Caco-2 (cell line): ENCODE measurements around the gene NFKB1. TPM values are rescaled to one million over a fixed set of nuclear protein-coding genes. Genes with fewer than 3 reads are reported as not detected.

Experiments
- BruUV-seq: library from RNA; stranded (reverse); fragments of 400-500 nt; replicated peaks from 2 replicates; lab custom pipeline; 2021; lab: Mats Ljungman, UMichigan
- CTCF ChIA-PET: fragments of 300-600 bp; sonication (Branson Sonifier 250); formaldehyde crosslinking; loops from one replicate; lab custom pipeline; 2022; ENCODE audit warnings: antibody characterized with exemption; lab: Charles Lee
- POLR2A ChIA-PET: fragments of 300-600 bp; sonication (Branson Sonifier 250); formaldehyde crosslinking; loops from one replicate; lab custom pipeline; 2022; ENCODE audit warnings: antibody characterized with exemption; lab: Charles Lee
- DNase-seq, 2 experiments: peaks; one replicate each; pipeline versions ENCODE4 v3.0.0 to v3.0.0-alpha.2; 2020 to 2022
- H3K27me3 ChIP-seq: replicated peaks from 2 replicates; pipeline ENCODE4 v1.6.0; 2011; ENCODE audit warnings: low read length; ENCODE audit not compliant: control insufficient read depth, insufficient read depth
- H3K36me3 ChIP-seq: 2 replicates; pipeline ENCODE4 v1.5.1; 2011; ENCODE audit warnings: low read length; ENCODE audit not compliant: control insufficient read depth, insufficient read depth
- H3K4me1 ChIP-seq: fragments of 250-450 bp; sonication (Bioruptor Pico); 2 replicates; pipeline ENCODE4 v1.5.1; 2020; ENCODE audit warnings: mild to moderate bottlenecking
- H3K4me3 ChIP-seq: 2 replicates; pipeline ENCODE4 v1.5.1; 2011; ENCODE audit warnings: low read depth, mild to moderate bottlenecking, control low read depth, low read length
- H3K9me3 ChIP-seq: fragments of 250-450 bp; sonication (Bioruptor Pico); 2 replicates; pipeline ENCODE4 v1.5.1; 2020; ENCODE audit warnings: mild to moderate bottlenecking, moderate library complexity
- H3K27ac Mint-ChIP-seq: one replicate; pipeline ENCODE4 v1.8.0; 2022; ENCODE audit warnings: mixed read lengths; ENCODE audit not compliant: unreplicated experiment
- H3K27me3 Mint-ChIP-seq: one replicate; pipeline ENCODE4 v1.8.0; 2022; ENCODE audit warnings: mixed read lengths; ENCODE audit not compliant: insufficient read depth, unreplicated experiment
- H3K36me3 Mint-ChIP-seq: one replicate; pipeline ENCODE4 v1.8.0; 2022; ENCODE audit warnings: mild to moderate bottlenecking, mixed read lengths; ENCODE audit not compliant: insufficient read depth, unreplicated experiment
- H3K4me1 Mint-ChIP-seq: one replicate; pipeline ENCODE4 v1.8.0; 2022; ENCODE audit warnings: low read depth, mixed read lengths; ENCODE audit not compliant: unreplicated experiment
- H3K4me3 Mint-ChIP-seq: one replicate; pipeline ENCODE4 v1.8.0; 2022; ENCODE audit warnings: mild to moderate bottlenecking, moderate library complexity, mixed read lengths; ENCODE audit not compliant: unreplicated experiment
- H3K9me3 Mint-ChIP-seq: one replicate; pipeline ENCODE4 v1.8.0; 2022; ENCODE audit warnings: mixed read lengths; ENCODE audit not compliant: unreplicated experiment
- intact Hi-C: fragments of 100-400 bp; cut with micrococcal nuclease; formaldehyde crosslinking; loops from one replicate; pipeline ENCODE4 v1.10.0; 2022; ENCODE audit not compliant: unreplicated experiment
- total RNA-seq: library from RNA; stranded (reverse); gene quantifications from 2 replicates; pipeline ENCODE4 v1.2.3, GENCODE V29; 2022
- TF ChIP-seq, protein P1 (sequence below), 2 experiments: fragments of 200-600 bp in 1 of 2; IDR thresholded peaks; 1 replicate in 1 of 2; 2 replicates in 1 of 2; pipeline versions ENCODE4 v1.5.1 to v1.8.0; 2011 to 2022; ENCODE audit warnings: antibody characterized with exemption in 1 of 2, control low read depth in 1 of 2, inconsistent platforms in 1 of 2, low read depth in 1 of 2, low read length in 1 of 2, mild to moderate bottlenecking in 1 of 2, moderate library complexity in 1 of 2; ENCODE audit not compliant: insufficient read depth in 1 of 2, severe bottlenecking in 1 of 2, unreplicated experiment in 1 of 2

Gene NFKB1
- total RNA-seq, 1 experiment from 2014 or later: 33.0 TPM

DNA sequence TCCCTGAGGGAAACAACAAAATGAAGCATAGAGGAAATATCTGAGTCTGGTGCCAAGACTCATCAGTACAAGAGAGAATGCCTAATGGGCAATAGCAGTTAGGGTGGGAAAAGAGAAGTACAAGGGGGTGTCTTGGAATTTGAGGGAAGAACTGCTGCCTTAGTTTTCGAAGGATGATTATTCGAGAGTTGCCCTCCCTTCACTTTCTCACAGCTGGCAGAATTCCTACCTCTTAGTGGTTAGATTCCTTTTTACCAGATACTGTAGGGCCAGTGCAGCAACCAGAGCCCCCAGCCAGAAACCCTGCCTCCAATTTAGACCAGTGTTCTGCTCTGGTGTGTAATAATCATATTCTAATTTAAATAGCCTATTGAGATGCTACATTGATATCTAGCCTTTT, 56.5 kb downstream of the NFKB1 start:
- Mint-ChIP-seq H3K9me3 (no peaks in the 10 kb centered on the region), H3K36me3 (no peaks in the 10 kb centered on the region), H3K4me3 (no peak overlapping the region), H3K27me3 (no peaks in the 10 kb centered on the region), H3K27ac (no peak overlapping the region), H3K4me1 (peaks cover 18% of the 10 kb centered on the region)
- Histone ChIP-seq H3K36me3 (peaks cover under 1% of the 10 kb centered on the region; the same call in 1 of the 2 replicates), H3K9me3 (no peaks in the 10 kb centered on the region), H3K27me3 (no peaks in the 10 kb centered on the region), H3K4me1 (peaks cover 14% of the 10 kb centered on the region), H3K4me3 (no peak overlapping the region)
- ChIA-PET CTCF (no interaction called here), POLR2A (no interaction called here)
- DNase-seq: no peak
- intact Hi-C loops: no loop called here
- no TSS peak for BruUV-seq
- TF ChIP-seq, protein P1, sequence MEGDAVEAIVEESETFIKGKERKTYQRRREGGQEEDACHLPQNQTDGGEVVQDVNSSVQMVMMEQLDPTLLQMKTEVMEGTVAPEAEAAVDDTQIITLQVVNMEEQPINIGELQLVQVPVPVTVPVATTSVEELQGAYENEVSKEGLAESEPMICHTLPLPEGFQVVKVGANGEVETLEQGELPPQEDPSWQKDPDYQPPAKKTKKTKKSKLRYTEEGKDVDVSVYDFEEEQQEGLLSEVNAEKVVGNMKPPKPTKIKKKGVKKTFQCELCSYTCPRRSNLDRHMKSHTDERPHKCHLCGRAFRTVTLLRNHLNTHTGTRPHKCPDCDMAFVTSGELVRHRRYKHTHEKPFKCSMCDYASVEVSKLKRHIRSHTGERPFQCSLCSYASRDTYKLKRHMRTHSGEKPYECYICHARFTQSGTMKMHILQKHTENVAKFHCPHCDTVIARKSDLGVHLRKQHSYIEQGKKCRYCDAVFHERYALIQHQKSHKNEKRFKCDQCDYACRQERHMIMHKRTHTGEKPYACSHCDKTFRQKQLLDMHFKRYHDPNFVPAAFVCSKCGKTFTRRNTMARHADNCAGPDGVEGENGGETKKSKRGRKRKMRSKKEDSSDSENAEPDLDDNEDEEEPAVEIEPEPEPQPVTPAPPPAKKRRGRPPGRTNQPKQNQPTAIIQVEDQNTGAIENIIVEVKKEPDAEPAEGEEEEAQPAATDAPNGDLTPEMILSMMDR (IDR thresholded peaks at IDR 0.05; ENCODE audit: insufficient read depth in 1 of 2, low read depth in 1 of 2, low read length in 1 of 2, severe bottlenecking in 1 of 2, unreplicated experiment in 1 of 2): no peak

GRCh38 chr4:102560115-102560514, 59.0 kb downstream of the NFKB1 start:
- H3K27ac Mint-ChIP-seq: no peak overlapping the region
- no peak for DNase-seq
- H3K27me3 ChIP-seq: no peaks in the 10 kb centered on the region
- H3K4me3 Mint-ChIP-seq: no peak overlapping the region
- H3K36me3 ChIP-seq: peaks cover 2% of the 10 kb centered on the region; the same call in 1 of the 2 replicates
- H3K4me1 ChIP-seq: peaks cover 8% of the 10 kb centered on the region
- H3K36me3 Mint-ChIP-seq: peaks cover 7% of the 10 kb centered on the region
- intact Hi-C loops: no loop called here
- POLR2A ChIA-PET: no interaction called here
- no peaks in the 10 kb centered on the region for H3K9me3 ChIP-seq
- H3K4me1 Mint-ChIP-seq: peaks cover 18% of the 10 kb centered on the region
- H3K4me3 ChIP-seq: no peak overlapping the region
- CTCF ChIA-PET: no interaction called here
- no TSS peak for BruUV-seq
- TF ChIP-seq, protein P1 (IDR thresholded peaks at IDR 0.05; ENCODE audit: insufficient read depth in 1 of 2, low read depth in 1 of 2, low read length in 1 of 2, severe bottlenecking in 1 of 2, unreplicated experiment in 1 of 2): no peak
- no peaks in the 10 kb centered on the region for H3K27me3 Mint-ChIP-seq
- no peaks in the 10 kb centered on the region for H3K9me3 Mint-ChIP-seq

- Mint-ChIP-seq H3K4me3 (no peak overlapping the region), H3K9me3 (no peaks in the 10 kb centered on the region), H3K27ac (no peak overlapping the region), H3K4me1 (peaks cover 18% of the 10 kb centered on the region), H3K36me3 (peaks cover 7% of the 10 kb centered on the region), H3K27me3 (no peaks in the 10 kb centered on the region)
- intact Hi-C loops: no loop called here
- Histone ChIP-seq H3K36me3 (peaks cover 2% of the 10 kb centered on the region; the same call in 1 of the 2 replicates), H3K4me1 (peaks cover 8% of the 10 kb centered on the region), H3K9me3 (no peaks in the 10 kb centered on the region), H3K27me3 (no peaks in the 10 kb centered on the region), H3K4me3 (no peak overlapping the region)
- TF ChIP-seq, protein P1 (IDR thresholded peaks at IDR 0.05; ENCODE audit: insufficient read depth in 1 of 2, low read depth in 1 of 2, low read length in 1 of 2, severe bottlenecking in 1 of 2, unreplicated experiment in 1 of 2): no peak
- CTCF ChIA-PET: no interaction called here
- BruUV-seq: no TSS peak
- no peak for DNase-seq
- POLR2A ChIA-PET: no interaction called here
Measured at GRCh38 chr4:102560571-102561341, 59.6 kb downstream of the NFKB1 start.
